SK-N-DZ (cell line): ENCODE measurements around the gene PSMA4. TPM values are rescaled to one million over a fixed set of nuclear protein-coding genes. Genes with fewer than 3 reads are reported as not detected.
A peak's percentile ranks its signal among the peaks of the same experiment; 100 is the strongest.
"Not testable (repeated sequence)": the region's sequence is repeated elsewhere in the genome, so short reads cannot be mapped to it uniquely, and the experiment has no call there.

Experiments used
- DNase-seq: peaks from one replicate; pipeline ENCODE4 v3.0.0-alpha.2; 2015; ENCODE audit warnings: low spot score
- polyA plus RNA-seq, 2 experiments: library from polyadenylated mRNA; depleted of rRNA; stranded (reverse); fragments of >200 nt; gene quantifications; 2 replicates each; pipeline ENCODE4 v1.2.3, GENCODE V29; 2014

The PSMA4 gene
- 495 and 518 TPM in 2 replicates for polyA plus RNA-seq (2014; cell fraction: cytosol; rRNA removed)
- 255 and 326 TPM in 2 replicates for polyA plus RNA-seq (2014; cell fraction: nucleus; rRNA removed)

DNA sequence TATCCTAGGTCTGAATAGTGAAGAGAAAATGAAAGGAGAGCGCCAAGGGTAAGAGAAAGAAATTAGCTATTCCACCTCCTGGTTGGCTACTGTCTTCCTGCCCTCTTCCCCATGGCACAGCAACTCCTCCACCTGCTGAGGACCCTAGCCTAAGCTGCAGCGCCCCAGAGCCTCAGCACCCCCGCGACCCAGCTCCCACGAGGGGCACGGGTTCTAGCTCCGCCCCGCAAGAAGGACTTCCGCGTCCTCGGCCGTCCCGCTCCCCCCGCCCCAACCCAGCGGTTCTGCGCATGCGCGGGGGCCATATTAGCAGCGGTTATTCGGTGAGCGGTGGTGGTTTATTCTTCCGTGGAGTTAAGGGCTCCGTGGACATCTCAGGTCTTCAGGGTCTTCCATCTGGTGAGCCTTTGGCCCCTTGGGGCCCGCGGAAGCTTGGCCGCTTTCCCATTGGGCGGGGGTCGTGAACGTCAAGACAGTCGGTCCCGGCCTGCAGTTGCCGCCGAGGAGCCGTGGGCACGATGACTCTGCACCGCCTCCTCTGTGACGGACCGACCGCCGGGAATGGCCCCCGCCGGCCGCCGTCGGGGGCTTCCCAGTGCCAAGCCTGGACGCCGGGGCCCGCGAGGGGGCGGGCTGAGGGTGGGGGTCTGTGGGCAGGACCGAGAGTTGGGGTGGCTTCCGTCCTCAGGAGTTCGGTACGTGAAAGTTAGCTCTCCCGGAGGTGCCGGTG, at the start of gene PSMA4:
TSS of gene PSMA4 (plus strand) at position 304 of the 730 bp plus-strand sequence. CDS start 1,484 bp downstream, outside the sequence.
- DNase-seq, result peak; percentile 90

DNA sequence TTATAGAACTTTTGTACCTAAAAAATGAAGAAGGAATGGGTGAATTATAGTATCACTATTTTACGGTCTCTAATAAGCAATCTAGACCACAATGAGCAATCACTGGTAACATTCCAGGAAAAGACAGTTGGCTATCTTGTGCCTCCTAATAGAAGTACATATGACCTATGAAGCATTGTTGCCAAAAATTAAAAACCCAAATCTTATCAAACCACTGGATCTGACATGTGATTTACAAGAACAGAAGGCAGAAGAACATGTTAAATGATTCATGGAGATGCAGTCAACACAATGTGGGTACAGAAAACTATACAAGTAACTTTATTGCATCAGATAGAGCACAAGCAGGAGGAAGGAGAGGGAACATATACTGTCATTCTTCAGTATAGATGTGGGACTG, 47.4 kb upstream of the PSMA4 start:
- no peak for DNase-seq

DNA sequence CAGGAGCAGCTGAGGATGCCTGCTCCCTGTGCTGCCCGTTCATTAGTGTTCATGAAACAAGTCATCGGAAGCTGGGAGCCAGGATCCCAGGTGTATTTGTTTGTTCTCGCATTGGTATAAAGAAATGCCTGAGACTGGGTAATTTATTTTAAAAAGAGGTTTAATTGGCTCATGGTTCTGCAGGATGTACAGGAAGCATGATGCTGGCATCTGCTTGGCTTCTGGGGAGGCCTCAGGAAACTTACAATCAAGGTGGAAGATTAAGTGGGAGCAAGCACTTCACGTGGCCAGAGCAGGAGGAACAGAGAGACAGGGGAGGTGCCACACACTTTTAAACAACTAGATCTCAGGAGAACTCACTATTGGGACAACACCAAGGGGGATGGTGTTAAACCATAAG, 38.4 kb upstream of the PSMA4 start:
- no peak for DNase-seq

DNA sequence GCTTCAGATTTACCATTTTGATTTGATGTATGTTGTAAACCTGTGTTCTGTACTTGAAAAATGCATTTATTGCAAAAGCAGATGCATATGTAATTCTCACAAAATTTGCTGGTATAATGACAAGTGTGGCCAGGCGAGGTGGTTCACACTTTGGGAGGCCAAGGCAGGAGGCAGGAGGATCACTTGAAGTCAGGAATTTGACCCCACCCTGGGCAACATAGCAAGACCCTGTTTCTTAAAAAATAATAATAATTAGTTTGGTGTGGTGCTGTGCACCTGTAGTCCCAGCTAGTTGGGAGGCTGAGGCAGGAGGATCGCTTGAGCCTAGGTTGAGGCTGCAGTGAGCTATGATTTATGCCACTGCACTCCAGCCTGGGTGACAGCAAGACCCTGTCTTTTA, 37.6 kb upstream of the PSMA4 start:
- no peak for DNase-seq

DNA sequence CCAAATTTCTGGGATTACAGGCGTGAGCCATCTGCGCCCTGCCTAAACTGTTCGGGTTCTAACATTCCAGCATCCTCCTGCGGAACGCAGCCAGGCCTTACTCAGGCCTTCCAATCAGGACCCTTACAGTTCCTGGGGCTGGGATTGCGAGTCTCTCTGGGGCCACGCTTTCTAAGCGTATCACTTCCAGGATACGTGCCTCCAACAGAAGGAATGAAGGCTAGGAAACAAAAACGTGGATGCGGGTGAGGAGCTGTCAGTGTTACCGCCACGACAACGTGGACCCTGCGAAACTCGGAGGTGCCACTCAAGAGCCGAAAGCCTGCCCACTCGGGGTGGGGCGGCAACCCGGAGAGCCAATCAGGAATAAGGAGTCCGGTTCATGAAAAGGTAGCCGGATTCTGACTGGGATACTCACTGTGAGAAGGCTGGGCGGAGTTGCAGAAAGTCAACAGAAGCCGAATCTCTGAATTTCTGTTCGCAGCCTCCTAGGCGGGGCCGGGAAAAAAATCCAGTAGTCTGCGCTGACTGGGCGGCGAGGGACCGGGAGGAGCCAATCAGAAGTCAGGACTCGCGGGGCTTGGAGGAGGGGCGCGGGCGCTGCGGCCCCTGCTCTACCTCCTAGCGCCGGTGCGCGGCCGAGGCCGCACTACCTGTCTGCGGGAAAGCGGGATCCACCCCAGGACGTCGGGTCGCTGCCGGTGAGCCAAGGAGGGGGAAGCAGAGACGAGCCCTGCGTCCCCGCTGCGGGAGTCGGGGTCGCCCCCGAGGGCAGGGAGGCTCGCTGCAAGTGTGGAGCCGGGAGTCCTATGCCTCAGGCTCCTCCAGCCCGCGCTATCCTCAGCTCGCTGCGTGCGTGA, 33.0 kb upstream of the PSMA4 start, which contains the start of gene HYKK:
TSS of gene HYKK (plus strand) at position 607 of the 860 bp plus-strand sequence. CDS start 5,512 bp downstream, outside the sequence.
- DNase-seq, result peak; percentile 97

DNA sequence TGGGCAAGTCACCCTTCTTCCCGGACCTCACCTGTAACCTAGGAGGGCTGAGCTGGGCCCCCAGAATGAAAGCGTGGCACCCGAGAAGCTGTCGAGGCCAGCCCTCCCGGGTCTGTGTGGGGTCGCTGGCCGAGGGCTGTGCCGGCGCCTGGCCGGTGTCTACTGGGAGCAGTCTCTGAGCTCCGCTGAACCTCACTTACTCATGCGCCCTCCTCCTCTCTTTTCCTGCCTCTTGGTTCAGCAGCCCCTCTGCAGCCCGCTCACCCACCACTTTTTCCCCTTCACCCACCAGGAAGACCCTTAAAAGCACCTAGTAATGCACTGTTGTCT, 32.4 kb upstream of the PSMA4 start:
- peak; percentile 34 for DNase-seq

DNA sequence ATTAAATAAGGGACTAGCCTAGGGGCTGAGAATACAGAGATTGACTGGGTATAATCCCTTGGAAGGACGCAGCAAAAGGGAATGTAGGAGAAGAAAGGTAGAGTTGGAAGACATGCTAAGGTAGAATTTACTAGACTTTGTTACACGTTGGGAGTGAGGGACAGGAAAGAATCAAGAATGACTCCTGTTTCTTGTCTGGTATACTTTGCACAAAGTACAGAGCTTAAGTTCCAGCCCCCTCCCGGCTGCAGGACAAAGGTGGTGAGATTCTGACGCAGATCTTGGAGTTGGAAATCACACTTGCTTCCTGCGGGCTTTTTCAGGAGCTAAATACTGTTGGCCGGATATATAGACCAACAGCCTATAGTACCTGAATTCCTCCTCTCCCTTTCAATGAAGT, 32.0 kb upstream of the PSMA4 start:
- no peak for DNase-seq

DNA sequence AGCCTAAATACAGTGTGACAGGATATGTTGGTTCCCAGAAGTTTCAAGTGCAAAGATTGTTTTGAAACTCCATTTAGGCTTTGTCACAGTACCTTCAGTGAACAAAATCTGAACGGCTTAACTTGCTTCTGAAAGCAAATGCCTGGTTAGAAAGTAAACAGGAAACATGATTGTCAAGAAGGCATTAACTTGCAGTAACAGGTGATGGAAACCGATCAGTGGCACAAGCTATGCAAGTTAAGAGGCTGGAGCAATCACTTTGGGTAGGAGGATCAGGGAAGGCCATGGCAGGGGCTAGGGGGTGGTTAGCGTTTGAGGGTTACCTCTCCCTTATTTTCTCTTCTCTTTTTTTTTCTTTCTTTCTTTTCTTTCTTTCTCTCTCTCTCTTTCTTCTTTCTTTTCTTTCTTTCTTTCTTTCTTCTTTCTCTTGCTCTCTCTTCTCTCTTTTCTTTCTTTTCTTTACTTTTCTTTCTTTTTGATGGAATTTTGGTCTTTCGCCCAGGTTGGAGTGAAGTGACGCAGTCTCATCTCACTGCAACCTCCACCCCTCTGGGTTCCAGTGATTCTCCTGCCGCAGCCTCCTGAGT, 30.4 kb upstream of the PSMA4 start:
- DNase-seq, result no peak

DNA sequence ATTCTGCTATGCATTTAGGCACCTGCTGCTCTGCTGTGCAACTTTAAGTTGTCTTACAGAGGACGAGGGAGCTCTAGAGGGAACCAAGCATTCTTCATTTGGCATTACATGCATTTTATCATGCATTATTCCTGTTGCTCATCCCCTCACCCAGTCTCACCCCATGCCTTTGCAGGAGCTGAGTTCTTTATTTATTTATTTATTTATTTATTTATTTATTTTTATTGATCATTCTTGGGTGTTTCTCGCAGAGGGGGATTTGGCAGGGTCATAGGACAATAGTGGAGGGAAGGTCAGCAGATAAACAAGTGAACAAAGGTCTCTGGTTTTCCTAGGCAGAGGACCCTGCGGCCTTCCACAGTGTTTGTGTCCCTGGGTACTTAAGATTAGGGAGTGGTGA, 20.2 kb upstream of the PSMA4 start:
- DNase-seq, result not testable (repeated sequence)

DNA sequence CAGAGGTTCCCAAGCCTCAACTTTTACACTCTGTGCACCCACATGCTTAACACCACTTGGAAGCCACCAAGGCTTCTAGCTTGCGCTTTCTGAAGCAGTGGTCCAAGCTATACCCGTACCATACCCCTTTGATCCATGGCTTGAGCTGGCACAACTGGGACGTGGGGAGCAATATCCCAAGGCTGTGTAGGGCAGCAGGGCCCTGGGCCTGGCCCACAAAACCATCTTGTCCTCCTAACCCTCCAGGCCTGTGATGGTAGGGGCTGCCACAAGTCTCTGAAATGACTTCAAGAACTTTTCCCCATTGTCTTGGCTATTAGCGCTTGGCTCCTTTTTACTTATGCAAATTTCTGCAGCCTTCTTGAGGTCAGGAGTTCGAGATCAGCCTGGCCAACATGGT, 16.0 kb upstream of the PSMA4 start:
- no peak for DNase-seq

DNA sequence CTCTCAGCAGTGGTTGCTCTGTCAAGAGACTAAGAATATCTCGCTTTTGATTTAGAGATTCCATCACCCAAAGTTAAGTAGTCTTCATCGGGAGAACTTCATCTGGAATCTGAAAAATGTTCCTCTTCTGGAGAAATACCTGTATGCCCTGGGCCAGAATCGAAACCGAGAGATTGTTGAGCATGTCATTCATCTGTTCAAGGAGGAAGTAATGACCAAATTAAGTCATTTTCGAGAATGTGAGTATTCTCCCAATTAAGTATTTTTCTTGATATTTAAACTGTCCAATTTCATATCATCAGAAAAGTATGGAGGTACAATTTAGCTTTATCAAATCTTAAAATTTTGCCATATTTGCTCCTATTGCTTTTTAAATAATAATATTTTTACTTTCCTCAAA, 12.9 kb upstream of the PSMA4 start:
- DNase-seq, result no peak

DNA sequence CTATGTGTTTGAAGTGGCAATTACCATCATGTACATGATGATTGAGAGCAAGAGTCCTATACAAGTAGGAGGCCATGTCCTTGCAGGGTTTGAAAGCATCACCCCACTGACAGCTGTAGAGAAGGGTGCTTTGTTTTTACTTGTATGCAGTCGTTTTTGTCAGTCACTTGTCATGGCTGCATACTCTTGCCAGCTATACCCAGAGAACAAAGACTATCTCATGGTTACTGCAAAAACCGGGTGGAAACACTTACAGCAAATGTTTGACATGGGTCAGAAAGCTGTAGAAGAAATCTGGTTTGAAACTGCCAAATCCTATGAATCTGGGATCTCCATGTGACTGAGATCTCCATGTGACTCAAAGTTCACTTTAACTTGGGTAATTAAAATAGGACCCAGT, 6.9 kb upstream of the PSMA4 start:
- no peak for DNase-seq

DNA sequence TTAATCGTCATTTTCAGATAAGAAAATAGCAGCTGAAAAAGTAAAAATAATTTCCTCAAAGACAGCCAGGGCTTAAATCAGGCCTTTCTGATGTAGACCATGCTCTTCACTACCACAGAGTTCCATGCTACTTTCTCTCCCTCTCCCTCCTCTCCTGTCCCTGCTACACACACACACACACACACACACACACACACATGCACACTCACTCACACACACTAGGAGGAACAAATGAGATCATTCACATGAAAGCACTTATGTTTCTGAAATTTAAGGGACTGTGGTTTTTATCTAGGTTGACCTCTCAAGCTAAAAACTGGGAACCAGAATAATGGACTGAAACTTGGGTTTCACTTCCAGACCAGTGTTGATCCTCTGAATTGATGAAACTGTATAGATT, 4.1 kb upstream of the PSMA4 start:
- DNase-seq, result no peak

DNA sequence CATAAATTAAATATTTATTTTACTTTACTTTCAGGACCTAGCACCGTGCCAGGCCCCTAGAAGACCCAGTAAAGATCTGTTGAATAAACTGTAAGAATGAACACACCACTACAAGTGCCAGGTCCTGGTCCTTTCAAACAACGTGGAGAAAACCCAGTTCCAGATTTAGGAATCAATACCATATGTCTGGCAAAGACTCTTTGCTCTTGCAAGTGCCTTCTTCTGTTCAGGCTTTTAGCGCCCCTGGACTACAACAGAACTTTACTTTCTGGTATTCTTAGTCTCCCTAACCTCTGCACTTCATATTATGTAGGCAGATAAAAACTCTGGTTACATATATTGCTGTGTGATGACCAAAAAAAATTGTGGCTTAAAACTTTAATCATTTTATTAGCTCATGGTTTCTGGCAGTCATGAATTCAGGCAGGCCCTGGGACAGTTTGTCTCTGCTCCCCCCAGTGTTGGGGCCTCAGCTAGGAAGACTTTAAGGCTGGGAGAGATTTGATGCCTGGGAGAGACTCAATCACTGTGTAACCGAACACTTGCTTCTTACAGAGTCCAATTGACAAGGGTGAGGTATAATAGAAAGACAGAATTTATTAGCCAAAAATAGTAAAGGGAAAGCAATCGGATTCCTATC, 2.9 kb upstream of the PSMA4 start:
- DNase-seq, result no peak

DNA sequence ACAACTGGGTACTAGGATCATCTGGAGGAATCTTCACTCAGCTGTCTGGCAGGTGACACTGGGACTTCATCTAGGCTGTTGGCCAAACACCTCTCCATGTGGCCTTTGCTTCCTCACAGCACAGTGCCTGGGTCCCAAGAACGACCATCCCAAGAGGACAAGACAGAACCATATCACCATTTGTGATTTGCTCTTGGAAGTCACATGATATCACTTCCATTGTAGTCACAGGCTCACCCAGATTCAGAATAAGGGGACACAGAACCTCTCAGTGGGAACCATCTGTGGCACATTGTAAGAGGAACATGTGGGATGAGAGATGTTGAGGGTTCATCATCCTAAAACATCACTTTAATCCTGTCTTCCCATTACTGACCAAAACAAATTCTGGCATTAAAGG, 1.9 kb upstream of the PSMA4 start:
- no peak for DNase-seq

DNA sequence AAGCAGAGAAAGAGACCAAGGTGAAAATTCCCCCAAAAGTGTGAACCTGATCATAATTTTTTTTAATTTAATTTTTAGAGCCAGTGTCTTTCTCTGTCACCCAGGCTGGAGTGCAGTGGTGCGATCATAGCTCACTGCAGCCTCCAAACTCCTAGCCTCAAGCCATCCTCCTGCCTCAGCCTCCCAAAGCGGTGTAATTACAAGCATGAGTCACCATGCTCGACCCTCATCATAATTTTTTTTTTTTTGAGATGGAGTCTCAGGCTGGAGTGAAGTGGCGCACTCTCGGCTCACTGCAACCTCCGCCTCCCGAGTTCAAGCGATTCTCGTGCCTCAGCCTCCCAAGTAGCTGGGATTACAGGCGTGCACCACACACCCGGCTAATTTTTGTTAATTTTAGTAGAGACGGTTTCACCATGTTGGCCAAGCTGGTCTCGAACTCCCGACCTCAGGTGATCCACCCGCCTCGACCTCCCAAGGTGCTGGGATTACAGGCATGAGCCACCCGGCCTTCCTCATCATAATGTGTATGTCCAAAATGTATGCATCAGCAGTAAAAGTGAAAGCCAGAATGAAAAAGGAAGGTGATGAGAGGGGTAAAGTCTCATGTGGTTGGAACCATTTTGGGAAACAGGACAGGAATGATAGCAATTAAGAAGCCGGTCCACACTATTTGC, 642 bp upstream of the PSMA4 start:
- not testable (repeated sequence) for DNase-seq

DNA sequence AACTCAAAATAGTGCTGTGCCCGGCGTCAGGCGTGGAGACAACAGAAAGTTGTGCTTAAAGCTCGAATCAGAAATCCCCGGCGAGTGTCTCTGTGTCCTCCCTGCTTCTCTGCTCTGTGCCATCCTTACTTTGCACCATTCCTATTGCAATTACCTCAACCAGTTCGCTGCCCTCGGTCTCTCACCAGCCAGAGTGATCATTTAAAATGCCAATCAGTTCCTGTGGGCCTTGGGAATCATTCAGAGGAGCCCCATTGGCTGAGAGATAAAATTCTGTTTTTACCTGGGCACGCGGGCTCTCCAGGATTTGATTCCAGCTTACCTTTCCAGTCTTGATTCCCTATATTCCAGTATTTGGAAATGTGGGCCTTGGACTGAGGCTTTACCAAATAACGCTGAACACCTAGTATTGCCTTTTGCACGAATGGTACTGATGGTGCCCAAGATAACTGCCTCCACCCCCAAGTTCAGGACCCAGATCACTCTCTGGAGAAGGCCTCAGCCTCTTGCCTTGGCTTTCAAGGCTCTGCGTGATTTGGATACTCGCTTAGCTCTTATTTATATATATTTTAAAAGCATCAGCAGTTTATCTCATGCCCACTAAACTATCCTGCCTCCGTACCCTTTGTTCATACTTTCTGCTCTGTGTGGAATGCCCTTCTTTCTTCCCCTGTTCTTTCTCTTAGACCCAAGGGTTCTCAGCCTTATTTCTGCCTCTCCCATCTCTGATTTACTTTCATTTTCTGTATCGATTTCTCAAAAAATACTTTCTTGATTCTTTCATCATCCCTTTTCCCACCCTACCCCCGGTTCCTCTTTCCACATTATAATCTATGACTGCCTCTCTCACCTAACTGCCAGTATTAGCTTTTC, 863 bp downstream of the PSMA4 start:
- no peak for DNase-seq

DNA sequence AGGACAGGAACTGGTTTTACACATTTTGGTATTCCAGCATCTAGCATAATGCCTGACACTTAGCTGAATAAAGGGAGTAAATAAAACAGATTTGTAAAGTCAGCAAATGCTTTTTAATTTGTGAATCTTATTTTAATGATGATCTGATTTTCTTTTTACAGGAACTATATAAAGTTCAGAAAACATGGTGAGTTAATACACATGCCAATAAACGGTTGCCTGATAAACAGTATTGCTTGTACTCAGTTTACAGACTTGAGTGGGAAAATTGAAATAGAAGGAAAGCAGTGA, 1.4 kb downstream of the PSMA4 start:
- no peak for DNase-seq

DNA sequence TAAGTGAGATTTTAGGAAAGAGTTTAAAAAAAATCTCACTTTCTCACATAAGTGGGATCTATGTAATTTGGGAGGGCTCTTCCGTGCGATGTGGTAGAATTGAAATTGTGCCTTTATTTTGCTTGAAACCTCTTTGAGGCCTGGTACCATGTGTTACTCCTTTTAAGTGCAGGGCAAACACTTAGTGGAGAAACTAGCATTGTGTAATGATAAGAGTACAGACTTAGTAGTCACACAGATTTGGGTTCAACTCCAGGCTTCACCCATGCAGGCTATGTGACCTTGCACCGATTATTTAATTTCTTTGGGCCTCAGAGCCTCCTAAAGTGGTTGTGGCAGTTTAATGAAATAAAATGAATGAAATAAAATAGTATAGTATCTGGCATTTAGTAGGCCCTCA, 2.4 kb downstream of the PSMA4 start:
- no peak for DNase-seq

DNA sequence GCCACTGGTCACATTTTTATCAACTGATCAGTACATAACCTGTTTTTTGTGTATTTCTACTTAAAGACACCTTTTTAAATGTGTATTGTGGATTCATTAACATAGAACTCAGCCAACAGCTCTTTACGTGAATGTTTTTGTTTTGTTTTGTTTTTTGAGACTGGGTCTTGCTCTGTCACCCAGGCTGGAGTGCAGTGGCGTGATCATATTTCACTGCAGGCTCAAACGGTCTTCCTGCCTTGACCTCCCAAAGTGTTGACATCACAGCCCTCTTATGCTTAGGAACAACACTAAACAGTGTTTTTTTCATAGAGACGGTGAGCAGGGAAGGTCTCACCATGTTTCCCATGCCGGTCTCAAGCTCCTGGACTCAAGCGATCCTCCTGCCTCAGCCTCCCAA, 9.9 kb downstream of the PSMA4 start:
- DNase-seq, result no peak

DNA sequence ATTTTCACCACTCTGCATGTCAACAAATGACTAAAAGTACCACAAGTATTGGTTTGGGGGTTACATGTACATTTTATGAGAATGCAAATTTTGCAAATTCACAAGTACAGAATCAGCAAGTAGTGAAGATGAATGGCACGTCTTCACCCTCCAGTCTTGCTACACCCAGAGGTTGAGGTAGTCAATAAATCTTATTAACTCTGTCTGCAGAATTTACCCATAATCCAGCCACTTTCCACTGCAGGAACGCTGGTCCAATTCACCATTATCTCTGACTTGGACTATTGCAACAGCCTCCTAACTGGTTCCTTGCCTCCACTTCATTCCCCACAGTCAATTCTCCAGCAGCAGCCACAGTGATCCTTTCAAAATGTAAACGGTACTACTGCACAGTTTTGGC, 10.6 kb downstream of the PSMA4 start:
- no peak for DNase-seq
